Natural killer cell (primary cell): ENCODE results near the gene FAM168B. TPM values are rescaled to one million over a fixed set of nuclear protein-coding genes. Genes with fewer than 3 reads are reported as not detected.
"Not testable (repeated sequence)": the region's sequence is repeated elsewhere in the genome, so short reads cannot be mapped to it uniquely, and the experiment has no call there.

ENCODE experiments used
- ATAC-seq, 3 donors: fragments of 150-1000 bp in 2 of 3; fragments of 200-7000 bp in 1 of 3; cut with Tn5 transposase; 1 replicate in 1 of 3; 2 replicates in 2 of 3; pipeline ENCODE4 v1.10.0; 2021; ENCODE audit warnings: mild to moderate bottlenecking in 2 of 3, moderate library complexity in 2 of 3
- DNase-seq, 2 donors: peaks; one replicate each; pipeline versions ENCODE4 v3.0.0 to v3.0.0-alpha.2; 2013 to 2021; ENCODE audit warnings: mixed read lengths in 1 of 2
- H3K27ac ChIP-seq: one replicate; pipeline ENCODE4 v1.5.1; 2013; ENCODE audit warnings: mild to moderate bottlenecking, low read length
- H3K27me3 ChIP-seq: one replicate; pipeline ENCODE4 v1.6.1; 2013; ENCODE audit warnings: low read length; ENCODE audit not compliant: control insufficient read depth, insufficient read depth
- H3K36me3 ChIP-seq: one replicate; pipeline ENCODE4 v1.6.1; 2013; ENCODE audit warnings: low read length; ENCODE audit not compliant: control insufficient read depth, insufficient read depth
- H3K4me1 ChIP-seq: one replicate; pipeline ENCODE4 v1.6.1; 2013; ENCODE audit warnings: low read length; ENCODE audit not compliant: control insufficient read depth, insufficient read depth
- H3K4me3 ChIP-seq: one replicate; pipeline ENCODE4 v1.5.1; 2013; ENCODE audit warnings: low read length
- H3K9me3 ChIP-seq: one replicate; pipeline ENCODE4 v1.6.1; 2013; ENCODE audit warnings: low read length; ENCODE audit not compliant: control insufficient read depth, insufficient read depth
- H3K27ac Mint-ChIP-seq, 2 donors: one replicate each; pipeline ENCODE4 v1.8.0; 2022; ENCODE audit warnings: mild to moderate bottlenecking in 2 of 2, mixed read lengths in 2 of 2, moderate library complexity in 1 of 2
- H3K27me3 Mint-ChIP-seq, 2 donors: one replicate each; pipeline ENCODE4 v1.8.0; 2022; ENCODE audit warnings: low read depth in 2 of 2, mixed read lengths in 2 of 2
- H3K36me3 Mint-ChIP-seq: one replicate; pipeline ENCODE4 v1.8.0; 2022; ENCODE audit warnings: mixed read lengths
- H3K4me1 Mint-ChIP-seq, 2 donors: one replicate each; pipeline ENCODE4 v1.8.0; 2022; ENCODE audit warnings: mixed read lengths in 2 of 2
- H3K4me3 Mint-ChIP-seq: one replicate; pipeline ENCODE4 v1.8.0; 2022; ENCODE audit warnings: mild to moderate bottlenecking, moderate library complexity, mixed read lengths
- H3K9me3 Mint-ChIP-seq, 2 donors: one replicate each; pipeline ENCODE4 v1.8.0; 2022; ENCODE audit warnings: mixed read lengths in 2 of 2
- WGBS: methylation state at CpG from one replicate; pipeline ENCODE4 v1.1.7; 2013; ENCODE audit warnings: missing lambda C conversion rate; ENCODE audit not compliant: insufficient coverage; 5-methylcytosine and 5-hydroxymethylcytosine counted together
- intact Hi-C: fragments of 100-400 bp; cut with micrococcal nuclease; formaldehyde crosslinking; loops from one replicate; pipeline ENCODE4 v1.14.2; 2022
- total RNA-seq, 4 donors: library from RNA; stranded (reverse); fragments of 120-200 nt in 1 of 4; gene quantifications; one replicate each; pipeline versions ENCODE4 v1.2.3 to v1.2.4, GENCODE V29; 2013 to 2022
- TF ChIP-seq, protein P1 (sequence below): fragments of 200-600 bp; IDR thresholded peaks from one replicate; pipeline ENCODE4 v1.8.0; 2022; ENCODE audit warnings: antibody characterized with exemption

The FAM168B gene
- total RNA-seq, 3 donors from 2014 or later (not counting 1 experiment from before 2014, with no cell fraction given): 56.0 to 70.7 (median 65.3) TPM

DNA sequence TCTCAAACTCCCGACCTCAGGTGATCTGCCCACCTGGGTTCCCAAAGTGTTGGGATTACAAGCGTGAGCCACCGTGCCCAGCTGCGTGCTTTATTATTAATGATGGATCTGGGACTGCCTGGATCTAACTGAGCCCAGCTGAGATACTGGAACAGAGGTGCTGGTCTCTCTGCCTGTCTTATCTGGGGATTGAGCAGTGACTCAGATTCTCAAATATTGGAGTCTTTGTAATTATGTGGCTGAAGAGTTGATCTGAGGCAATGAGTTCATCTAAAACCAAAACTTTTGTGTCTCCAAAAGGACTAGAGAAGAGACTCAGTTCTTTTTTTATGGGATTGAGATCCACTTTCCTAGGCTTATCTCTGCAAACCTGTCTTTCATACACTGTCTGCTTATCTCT lies 28.2 kb upstream of the FAM168B start:
- WGBS: 98% methylated on average over 4 of the region's 4 CpGs
- DNase-seq (no peak), ATAC-seq (no peak)
- Mint-ChIP-seq H3K4me3 (no peak overlapping the region), H3K9me3 (no peaks in the 10 kb centered on the region), H3K27ac (no peak overlapping the region), H3K36me3 (no peaks in the 10 kb centered on the region), H3K4me1 (peaks cover 33 to 34% of the 10 kb centered on the region in 2 donors), H3K27me3 (no peaks in the 10 kb centered on the region)
- TF ChIP-seq, protein P1, sequence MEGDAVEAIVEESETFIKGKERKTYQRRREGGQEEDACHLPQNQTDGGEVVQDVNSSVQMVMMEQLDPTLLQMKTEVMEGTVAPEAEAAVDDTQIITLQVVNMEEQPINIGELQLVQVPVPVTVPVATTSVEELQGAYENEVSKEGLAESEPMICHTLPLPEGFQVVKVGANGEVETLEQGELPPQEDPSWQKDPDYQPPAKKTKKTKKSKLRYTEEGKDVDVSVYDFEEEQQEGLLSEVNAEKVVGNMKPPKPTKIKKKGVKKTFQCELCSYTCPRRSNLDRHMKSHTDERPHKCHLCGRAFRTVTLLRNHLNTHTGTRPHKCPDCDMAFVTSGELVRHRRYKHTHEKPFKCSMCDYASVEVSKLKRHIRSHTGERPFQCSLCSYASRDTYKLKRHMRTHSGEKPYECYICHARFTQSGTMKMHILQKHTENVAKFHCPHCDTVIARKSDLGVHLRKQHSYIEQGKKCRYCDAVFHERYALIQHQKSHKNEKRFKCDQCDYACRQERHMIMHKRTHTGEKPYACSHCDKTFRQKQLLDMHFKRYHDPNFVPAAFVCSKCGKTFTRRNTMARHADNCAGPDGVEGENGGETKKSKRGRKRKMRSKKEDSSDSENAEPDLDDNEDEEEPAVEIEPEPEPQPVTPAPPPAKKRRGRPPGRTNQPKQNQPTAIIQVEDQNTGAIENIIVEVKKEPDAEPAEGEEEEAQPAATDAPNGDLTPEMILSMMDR: no peak
- H3K4me3 ChIP-seq: no peak overlapping the region
- H3K36me3 ChIP-seq: peaks cover 20% of the 10 kb centered on the region
- H3K9me3 ChIP-seq: no peaks in the 10 kb centered on the region
- intact Hi-C loops: no loop called here
- no peak overlapping the region for H3K27ac ChIP-seq
- H3K4me1 ChIP-seq: peaks cover 5% of the 10 kb centered on the region
- H3K27me3 ChIP-seq: no peaks in the 10 kb centered on the region

DNA sequence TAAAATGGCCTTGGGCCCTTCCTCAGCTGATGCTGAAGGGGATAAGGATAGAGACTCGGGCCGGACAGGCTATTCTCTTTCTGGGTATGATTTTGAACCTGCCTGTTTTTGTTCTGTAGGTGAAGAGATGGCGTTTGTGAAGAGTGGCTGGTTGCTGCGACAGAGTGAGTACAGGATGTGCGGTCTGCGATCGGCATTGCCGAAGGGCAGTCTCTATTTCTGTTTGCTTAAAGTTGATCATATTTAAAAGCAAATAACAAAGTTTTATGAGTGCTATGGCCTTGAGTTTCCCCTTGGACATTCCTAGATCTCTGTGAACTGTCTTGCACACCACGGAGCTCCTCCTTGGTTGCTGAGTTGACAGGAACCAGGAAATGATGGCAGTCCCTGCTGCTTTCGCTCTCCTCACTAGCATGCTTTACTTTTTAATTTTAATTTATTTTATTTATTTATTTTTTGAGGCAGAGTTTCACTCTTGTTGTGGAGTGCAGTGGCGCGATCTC lies 27.6 kb upstream of the FAM168B start:
- H3K4me3 Mint-ChIP-seq: no peak overlapping the region
- H3K9me3 Mint-ChIP-seq: no peaks in the 10 kb centered on the region
- Histone ChIP-seq H3K4me1 (peaks cover 5% of the 10 kb centered on the region), H3K9me3 (no peaks in the 10 kb centered on the region), H3K27me3 (no peaks in the 10 kb centered on the region), H3K4me3 (no peak overlapping the region), H3K36me3 (peaks cover 18% of the 10 kb centered on the region), H3K27ac (no peak overlapping the region)
- peak overlapping the region in 1 of 2 donors; percentile 3 for H3K27ac Mint-ChIP-seq
- peaks cover 33 to 39% of the 10 kb centered on the region in 2 donors for H3K4me1 Mint-ChIP-seq
- TF ChIP-seq, protein P1: no peak
- H3K36me3 Mint-ChIP-seq: no peaks in the 10 kb centered on the region
- WGBS: 97% methylated on average over 11 of the region's 12 CpGs
- no peak for DNase-seq
- no peak for ATAC-seq
- intact Hi-C loops: no loop called here
- no peaks in the 10 kb centered on the region for H3K27me3 Mint-ChIP-seq

DNA sequence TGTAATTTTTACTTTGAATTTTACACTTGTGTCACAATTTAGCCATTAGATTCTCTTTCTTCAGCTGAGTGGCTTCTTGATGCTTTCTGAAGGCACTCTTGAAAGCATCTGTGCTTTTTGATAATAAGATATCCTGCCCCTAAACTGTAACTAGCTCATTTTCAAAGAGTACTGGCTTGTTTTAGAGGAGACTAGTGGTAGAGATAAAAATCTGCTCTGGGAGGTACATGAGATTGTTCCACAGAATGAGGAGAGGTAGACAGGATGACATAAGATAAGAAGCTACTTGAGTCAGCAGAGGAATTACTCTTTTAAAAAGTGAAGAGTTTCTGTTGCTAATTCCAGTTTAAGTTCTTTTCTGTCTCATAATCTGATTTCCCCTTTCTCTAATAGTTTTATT lies 22.5 kb upstream of the FAM168B start:
- H3K4me1 Mint-ChIP-seq: peaks cover 47 to 61% of the 10 kb centered on the region in 2 donors
- H3K27ac ChIP-seq: no peak overlapping the region
- ATAC-seq: no peak

DNA sequence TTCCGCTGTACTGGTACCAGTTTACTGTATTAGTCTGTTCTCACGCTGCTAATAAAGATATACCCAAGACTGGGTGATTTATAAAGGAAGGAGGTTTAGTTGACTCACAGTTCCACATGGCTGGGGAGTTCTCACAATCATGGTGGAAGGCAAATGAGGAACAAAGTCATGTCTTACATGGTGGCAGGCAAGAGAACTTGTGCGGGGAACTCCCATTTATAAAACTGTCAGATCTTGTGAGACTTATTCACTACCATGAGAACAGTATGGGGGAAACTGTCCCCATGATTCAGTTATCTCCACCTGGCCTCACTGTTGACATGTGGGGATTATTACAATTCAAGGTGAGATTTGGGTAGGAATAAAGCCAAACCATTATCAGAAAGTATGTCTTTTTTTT lies 21.7 kb upstream of the FAM168B start:
- peaks cover 50 to 66% of the 10 kb centered on the region in 2 donors for H3K4me1 Mint-ChIP-seq
- H3K4me3 Mint-ChIP-seq, H3K9me3 ChIP-seq, H3K36me3 ChIP-seq, H3K27me3 ChIP-seq, H3K36me3 Mint-ChIP-seq, H3K4me3 ChIP-seq, H3K4me1 ChIP-seq, intact Hi-C loops, H3K9me3 Mint-ChIP-seq, H3K27ac ChIP-seq, ATAC-seq, H3K27me3 Mint-ChIP-seq, DNase-seq: not testable (repeated sequence)
- peak overlapping the region in 1 of 2 donors; percentile 10 for H3K27ac Mint-ChIP-seq
- WGBS: 100% methylated on average over 2 of the region's 3 CpGs

More for the DNA sequence above, 22.5 kb upstream of the FAM168B start:
- H3K4me1 ChIP-seq: peaks cover 4% of the 10 kb centered on the region
- Mint-ChIP-seq H3K36me3 (no peaks in the 10 kb centered on the region), H3K27me3 (no peaks in the 10 kb centered on the region), H3K9me3 (no peaks in the 10 kb centered on the region), H3K4me3 (no peak overlapping the region), H3K27ac (no peak overlapping the region)
- TF ChIP-seq, protein P1: no peak
- no peaks in the 10 kb centered on the region for H3K9me3 ChIP-seq
- no peak overlapping the region for H3K4me3 ChIP-seq
- H3K27me3 ChIP-seq: no peaks in the 10 kb centered on the region
- peaks cover 6% of the 10 kb centered on the region for H3K36me3 ChIP-seq
- intact Hi-C loops: no loop called here
- no peak for DNase-seq
